ENCODE measurements around the gene EPHB2. TPM values are rescaled to one million over a fixed set of nuclear protein-coding genes. Genes with fewer than 3 reads are reported as not detected.

The EPHB2 gene
- total and polyA plus RNA-seq, 2 of the 13 experiments (the other 11 are each of a cell fraction or from before 2014, with no cell fraction given), result 0.03 to 0.11 TPM

DNA sequence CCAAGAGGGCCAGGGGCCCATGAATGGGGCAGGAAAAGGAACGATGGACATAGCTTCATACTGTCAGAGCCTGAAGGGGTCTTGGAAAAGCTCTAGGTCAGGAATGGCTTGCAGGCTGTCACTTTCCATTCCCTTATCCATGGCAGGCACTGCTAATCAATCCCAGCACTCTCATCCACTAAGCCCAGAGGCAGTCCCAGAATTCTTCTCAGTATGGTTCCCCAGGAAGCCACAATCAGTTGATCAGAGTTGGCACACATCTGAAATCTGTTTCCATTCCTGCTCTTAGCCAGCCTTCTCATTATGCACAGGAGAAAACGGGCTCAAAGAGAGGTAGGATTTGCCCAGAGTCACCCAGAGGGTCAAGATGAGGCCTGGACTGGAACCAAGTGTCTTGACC lies 196.3 kb downstream of the EPHB2 start:
- intact Hi-C loops (cut with micrococcal nuclease; ENCODE audit: unreplicated experiment) (no loop called here), in situ Hi-C loops (cut with HindIII; ENCODE audit: extremely low pct_ligation_motif_present, low pct_unique_long_range_greater_than_20kb) (no loop called here)
- Histone ChIP-seq H3K4me1 (ENCODE audit: insufficient read depth, low read length) (no peaks in the 10 kb centered on the region), H3K36me3 (replicated peaks in 1 of 2; ENCODE audit: control insufficient read depth in 1 of 2, insufficient read depth in 2 of 2, low read length in 2 of 2) (no peaks in the 10 kb centered on the region), H3K9me3 (ENCODE audit: low read length) (no peaks in the 10 kb centered on the region), H3K4me2 (ENCODE audit: low read depth, low read length) (no peak overlapping the region), H2AFZ (ENCODE audit: low read length) (no peak overlapping the region), H3K4me3 (replicated peaks in 1 of 3; ENCODE audit: insufficient read depth in 1 of 3, low read depth in 2 of 3, low read length in 3 of 3) (no peak overlapping the region), H3K9ac (ENCODE audit: insufficient read depth, low read depth, low read length) (no peak overlapping the region), H3K79me2 (ENCODE audit: insufficient read depth, low read length) (no peaks in the 10 kb centered on the region), H3K27ac (ENCODE audit: extremely low read length, insufficient read depth, low read length) (no peak overlapping the region), H4K20me1 (ENCODE audit: insufficient read depth, low read length) (no peaks in the 10 kb centered on the region), H3K27me3 (ENCODE audit: control insufficient read depth in 1 of 2, insufficient read depth in 2 of 2, low read length in 2 of 2) (peaks cover 0 to 11% of the 10 kb centered on the region in 2 experiments; a peak in 3 of 5 replicates)
- ChIA-PET CTCF (ENCODE audit: low intra/inter-chr PET ratio, low total read pairs) (no interaction called here), POLR2A (no interaction called here)
- FAIRE-seq (no peak), ATAC-seq (no peak), DNase-seq (ENCODE audit: low spot score) (no peak)
- no TSS peak for BruUV-seq (replicated peaks)
- 0% methylated on average over 2 of the region's 2 CpGs for WGBS (ENCODE audit: low lambda C conversion rate)
- TF ChIP-seq RXRA (CRISPR knock-in tag; IDR thresholded peaks at IDR 0.05) (no peak), HNF4A (CRISPR knock-in tag; IDR thresholded peaks at IDR 0.05) (no peak), ZNF3 (CRISPR knock-in tag; IDR thresholded peaks at IDR 0.05) (no peak), SMYD3 (CRISPR knock-in tag; IDR thresholded peaks at IDR 0.05) (no peak), PPARG (CRISPR knock-in tag; conservative IDR thresholded peaks at IDR 0.05) (no peak), ETS1 (CRISPR knock-in tag; IDR thresholded peaks at IDR 0.05) (no peak), BRD4 (CRISPR knock-in tag; IDR thresholded peaks at IDR 0.05) (no peak), IKZF4 (CRISPR knock-in tag; IDR thresholded peaks at IDR 0.05; ENCODE audit: borderline replicate concordance, low read depth, not compliant biosample characterization) (no peak), ZSCAN9 (CRISPR knock-in tag; IDR thresholded peaks at IDR 0.05; ENCODE audit: borderline replicate concordance) (no peak), ZNF432 (CRISPR knock-in tag; IDR thresholded peaks at IDR 0.05; ENCODE audit: borderline replicate concordance) (no peak), ZBTB7B (CRISPR knock-in tag; IDR thresholded peaks at IDR 0.05) (no peak), ZNF510 (CRISPR knock-in tag; IDR thresholded peaks at IDR 0.05; ENCODE audit: low read depth) (no peak), MXI1 (IDR thresholded peaks at IDR 0.05; ENCODE audit: borderline replicate concordance, low read depth, low read length) (no peak)
- TF ChIP-seq, protein P1, sequence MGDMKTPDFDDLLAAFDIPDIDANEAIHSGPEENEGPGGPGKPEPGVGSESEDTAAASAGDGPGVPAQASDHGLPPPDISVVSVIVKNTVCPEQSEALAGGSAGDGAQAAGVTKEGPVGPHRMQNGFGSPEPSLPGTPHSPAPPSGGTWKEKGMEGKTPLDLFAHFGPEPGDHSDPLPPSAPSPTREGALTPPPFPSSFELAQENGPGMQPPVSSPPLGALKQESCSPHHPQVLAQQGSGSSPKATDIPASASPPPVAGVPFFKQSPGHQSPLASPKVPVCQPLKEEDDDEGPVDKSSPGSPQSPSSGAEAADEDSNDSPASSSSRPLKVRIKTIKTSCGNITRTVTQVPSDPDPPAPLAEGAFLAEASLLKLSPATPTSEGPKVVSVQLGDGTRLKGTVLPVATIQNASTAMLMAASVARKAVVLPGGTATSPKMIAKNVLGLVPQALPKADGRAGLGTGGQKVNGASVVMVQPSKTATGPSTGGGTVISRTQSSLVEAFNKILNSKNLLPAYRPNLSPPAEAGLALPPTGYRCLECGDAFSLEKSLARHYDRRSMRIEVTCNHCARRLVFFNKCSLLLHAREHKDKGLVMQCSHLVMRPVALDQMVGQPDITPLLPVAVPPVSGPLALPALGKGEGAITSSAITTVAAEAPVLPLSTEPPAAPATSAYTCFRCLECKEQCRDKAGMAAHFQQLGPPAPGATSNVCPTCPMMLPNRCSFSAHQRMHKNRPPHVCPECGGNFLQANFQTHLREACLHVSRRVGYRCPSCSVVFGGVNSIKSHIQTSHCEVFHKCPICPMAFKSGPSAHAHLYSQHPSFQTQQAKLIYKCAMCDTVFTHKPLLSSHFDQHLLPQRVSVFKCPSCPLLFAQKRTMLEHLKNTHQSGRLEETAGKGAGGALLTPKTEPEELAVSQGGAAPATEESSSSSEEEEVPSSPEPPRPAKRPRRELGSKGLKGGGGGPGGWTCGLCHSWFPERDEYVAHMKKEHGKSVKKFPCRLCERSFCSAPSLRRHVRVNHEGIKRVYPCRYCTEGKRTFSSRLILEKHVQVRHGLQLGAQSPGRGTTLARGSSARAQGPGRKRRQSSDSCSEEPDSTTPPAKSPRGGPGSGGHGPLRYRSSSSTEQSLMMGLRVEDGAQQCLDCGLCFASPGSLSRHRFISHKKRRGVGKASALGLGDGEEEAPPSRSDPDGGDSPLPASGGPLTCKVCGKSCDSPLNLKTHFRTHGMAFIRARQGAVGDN (CRISPR knock-in tag; IDR thresholded peaks at IDR 0.05), result no peak

Measured in HepG2 (cell line).